ENCODE results near the gene DOCK2.
"Not testable (repeated sequence)": the region's sequence is repeated elsewhere in the genome, so short reads cannot be mapped to it uniquely, and the experiment has no call there.

DOCK2 gene

DNA sequence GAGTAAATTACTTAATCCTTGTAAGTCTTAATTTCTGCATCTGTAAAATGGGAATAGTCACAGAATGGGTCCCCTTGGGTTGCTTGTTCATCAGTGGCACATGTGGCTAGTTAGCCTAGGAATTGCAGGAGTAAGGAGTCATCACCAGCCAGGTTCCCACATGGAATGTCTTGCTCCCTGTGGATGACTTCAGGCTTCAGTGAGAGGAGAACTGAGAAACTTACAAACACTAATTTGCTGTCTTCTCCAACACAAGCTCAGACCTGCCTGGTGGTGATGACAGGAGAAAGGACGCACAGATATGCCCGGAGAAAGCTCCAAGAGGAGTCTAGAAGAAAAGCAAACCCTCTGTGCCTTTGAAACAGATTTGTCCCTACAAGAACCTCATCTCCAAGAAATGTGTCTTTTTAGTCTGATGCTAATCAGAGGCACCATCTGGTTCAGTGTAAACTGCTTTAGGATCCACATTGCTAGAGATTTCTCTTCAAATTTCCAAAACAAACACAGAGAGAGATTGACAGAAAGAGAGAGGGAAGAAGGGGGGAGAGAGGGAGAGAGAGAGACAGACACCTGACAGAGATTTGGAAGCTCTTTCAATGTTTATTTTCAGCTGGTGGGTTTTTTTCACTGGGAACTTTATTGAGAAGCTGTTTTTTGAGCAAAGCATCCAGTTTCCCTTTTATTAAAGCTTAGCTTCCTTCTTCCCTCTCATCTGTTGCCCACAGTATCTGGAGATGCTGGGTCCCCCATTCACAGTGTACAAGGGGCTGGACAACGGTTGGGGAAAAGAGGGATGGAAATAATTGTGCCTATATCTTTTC is 128.3 kb downstream of the DOCK2 start:
- Histone ChIP-seq H3K9me3 (ENCODE audit: control insufficient read depth, insufficient read depth, low read depth, low read length) (no peaks in the 10 kb centered on the region), H3K4me3 (ENCODE audit: low read depth, low read length) (no peak overlapping the region), H3K4me1 (ENCODE audit: control insufficient read depth, insufficient read depth, low read length) (no peaks in the 10 kb centered on the region), H3K36me3 (ENCODE audit: control insufficient read depth in 2 of 2, insufficient read depth in 1 of 2, low read length in 2 of 2) (no peaks in the 10 kb centered on the region), H3K27ac (ENCODE audit: extremely low read depth, low read depth, low read length) (no peak overlapping the region)
- no peak for TF ChIP-seq TCF7L2 (IDR thresholded peaks at IDR 0.05; ENCODE audit: borderline replicate concordance, low read depth, low read length)
- TF ChIP-seq, protein P1, sequence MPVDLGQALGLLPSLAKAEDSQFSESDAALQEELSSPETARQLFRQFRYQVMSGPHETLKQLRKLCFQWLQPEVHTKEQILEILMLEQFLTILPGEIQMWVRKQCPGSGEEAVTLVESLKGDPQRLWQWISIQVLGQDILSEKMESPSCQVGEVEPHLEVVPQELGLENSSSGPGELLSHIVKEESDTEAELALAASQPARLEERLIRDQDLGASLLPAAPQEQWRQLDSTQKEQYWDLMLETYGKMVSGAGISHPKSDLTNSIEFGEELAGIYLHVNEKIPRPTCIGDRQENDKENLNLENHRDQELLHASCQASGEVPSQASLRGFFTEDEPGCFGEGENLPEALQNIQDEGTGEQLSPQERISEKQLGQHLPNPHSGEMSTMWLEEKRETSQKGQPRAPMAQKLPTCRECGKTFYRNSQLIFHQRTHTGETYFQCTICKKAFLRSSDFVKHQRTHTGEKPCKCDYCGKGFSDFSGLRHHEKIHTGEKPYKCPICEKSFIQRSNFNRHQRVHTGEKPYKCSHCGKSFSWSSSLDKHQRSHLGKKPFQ (tag by site-specific recombination; IDR thresholded peaks at IDR 0.05), result no peak
- CTCF ChIA-PET, result no interaction called here
- POLR2A ChIA-PET, result no interaction called here

DNA sequence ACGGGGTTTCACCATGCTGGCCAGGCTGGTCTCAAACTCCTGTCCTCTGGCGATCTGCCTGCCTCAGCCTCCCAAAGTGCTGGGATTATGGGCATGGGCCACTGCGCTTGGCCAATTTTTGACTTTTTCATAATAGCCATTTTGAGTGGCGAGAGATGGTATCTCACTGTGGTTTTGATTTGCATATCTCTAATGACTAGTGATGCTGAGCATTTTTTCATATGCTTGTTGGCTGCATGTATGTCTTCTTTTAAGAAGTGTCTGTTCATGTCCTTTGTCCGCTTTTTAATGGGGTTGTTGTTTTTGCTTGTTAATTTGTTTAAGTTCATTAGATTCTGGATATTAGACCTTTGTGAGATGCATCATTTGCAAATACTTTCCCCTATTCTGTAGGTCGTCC is 129.9 kb downstream of the DOCK2 start:
- H3K27ac ChIP-seq (ENCODE audit: extremely low read depth, low read depth, low read length); H3K9me3 ChIP-seq (ENCODE audit: control insufficient read depth, insufficient read depth, low read depth, low read length); H3K4me1 ChIP-seq (ENCODE audit: control insufficient read depth, insufficient read depth, low read length); H3K4me3 ChIP-seq (ENCODE audit: low read depth, low read length); H3K36me3 ChIP-seq (ENCODE audit: control insufficient read depth in 2 of 2, insufficient read depth in 1 of 2, low read length in 2 of 2); POLR2A ChIA-PET: not testable (repeated sequence)
- CTCF ChIA-PET, result interaction anchor here (1.1 kb wide), 1 partner anchor 213 kb away, joined by 3 read pairs; the partner anchor contains the start of gene INSYN2B

DNA sequence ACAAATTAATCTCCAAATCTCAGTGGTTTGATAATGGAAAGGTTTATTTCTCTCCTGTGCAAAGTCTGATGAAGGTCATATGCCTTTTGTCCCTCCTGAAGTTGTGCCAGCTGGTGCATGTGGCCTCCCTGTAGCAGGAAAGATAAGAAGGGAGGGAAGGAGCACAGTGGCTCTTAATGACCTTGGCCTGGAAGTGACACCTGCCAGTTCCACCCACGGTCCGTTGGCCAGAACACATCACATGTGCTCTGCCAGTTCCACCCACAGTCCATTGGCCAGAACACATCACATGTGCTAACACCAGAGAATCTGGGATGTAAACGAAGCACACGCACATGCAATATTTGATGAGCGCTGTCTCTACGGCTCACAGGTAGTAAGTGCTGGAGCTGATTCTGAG is 130.9 kb downstream of the DOCK2 start:
- ChIA-PET CTCF (interaction anchor here (1.1 kb wide), 1 partner anchor 212 kb away, joined by 3 read pairs; the partner anchor contains the start of gene INSYN2B), POLR2A (no interaction called here)

DNA sequence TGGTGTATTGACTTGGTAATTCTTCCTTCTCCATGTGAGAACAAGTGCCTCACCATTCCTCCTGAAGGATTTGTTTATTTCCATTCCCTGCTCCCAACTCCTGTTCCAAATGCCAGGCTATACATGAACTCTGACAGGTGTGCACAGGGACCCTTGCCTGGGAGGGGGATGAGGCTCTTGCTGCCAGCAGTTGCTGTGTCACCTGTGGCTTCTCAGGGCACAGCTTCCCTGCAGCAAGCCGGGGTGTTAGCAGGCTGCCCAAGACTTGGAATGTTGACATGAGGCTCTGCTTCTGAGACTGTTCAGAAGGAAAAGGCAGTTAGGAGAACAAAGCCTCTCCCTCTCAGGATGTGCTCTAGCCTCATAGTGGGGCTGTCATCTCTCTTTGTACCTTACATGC is 131.3 kb downstream of the DOCK2 start:
- Histone ChIP-seq H3K36me3 (ENCODE audit: control insufficient read depth in 2 of 2, insufficient read depth in 1 of 2, low read length in 2 of 2) (no peaks in the 10 kb centered on the region), H3K4me3 (ENCODE audit: low read depth, low read length) (no peak overlapping the region), H3K9me3 (ENCODE audit: control insufficient read depth, insufficient read depth, low read depth, low read length) (no peaks in the 10 kb centered on the region), H3K4me1 (ENCODE audit: control insufficient read depth, insufficient read depth, low read length) (no peaks in the 10 kb centered on the region), H3K27ac (ENCODE audit: extremely low read depth, low read depth, low read length) (no peak overlapping the region)
- CTCF ChIA-PET, result no interaction called here
- POLR2A ChIA-PET, result no interaction called here
- TF ChIP-seq, protein P2, sequence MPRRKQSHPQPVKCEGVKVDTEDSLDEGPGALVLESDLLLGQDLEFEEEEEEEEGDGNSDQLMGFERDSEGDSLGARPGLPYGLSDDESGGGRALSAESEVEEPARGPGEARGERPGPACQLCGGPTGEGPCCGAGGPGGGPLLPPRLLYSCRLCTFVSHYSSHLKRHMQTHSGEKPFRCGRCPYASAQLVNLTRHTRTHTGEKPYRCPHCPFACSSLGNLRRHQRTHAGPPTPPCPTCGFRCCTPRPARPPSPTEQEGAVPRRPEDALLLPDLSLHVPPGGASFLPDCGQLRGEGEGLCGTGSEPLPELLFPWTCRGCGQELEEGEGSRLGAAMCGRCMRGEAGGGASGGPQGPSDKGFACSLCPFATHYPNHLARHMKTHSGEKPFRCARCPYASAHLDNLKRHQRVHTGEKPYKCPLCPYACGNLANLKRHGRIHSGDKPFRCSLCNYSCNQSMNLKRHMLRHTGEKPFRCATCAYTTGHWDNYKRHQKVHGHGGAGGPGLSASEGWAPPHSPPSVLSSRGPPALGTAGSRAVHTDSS (tag by site-specific recombination; IDR thresholded peaks at IDR 0.05), result no peak
- TF ChIP-seq KLF1 (tag by site-specific recombination; IDR thresholded peaks at IDR 0.05), result no peak
- no peak for TF ChIP-seq ZNF624 (tag by site-specific recombination; IDR thresholded peaks at IDR 0.05)
- TF ChIP-seq, protein P3, sequence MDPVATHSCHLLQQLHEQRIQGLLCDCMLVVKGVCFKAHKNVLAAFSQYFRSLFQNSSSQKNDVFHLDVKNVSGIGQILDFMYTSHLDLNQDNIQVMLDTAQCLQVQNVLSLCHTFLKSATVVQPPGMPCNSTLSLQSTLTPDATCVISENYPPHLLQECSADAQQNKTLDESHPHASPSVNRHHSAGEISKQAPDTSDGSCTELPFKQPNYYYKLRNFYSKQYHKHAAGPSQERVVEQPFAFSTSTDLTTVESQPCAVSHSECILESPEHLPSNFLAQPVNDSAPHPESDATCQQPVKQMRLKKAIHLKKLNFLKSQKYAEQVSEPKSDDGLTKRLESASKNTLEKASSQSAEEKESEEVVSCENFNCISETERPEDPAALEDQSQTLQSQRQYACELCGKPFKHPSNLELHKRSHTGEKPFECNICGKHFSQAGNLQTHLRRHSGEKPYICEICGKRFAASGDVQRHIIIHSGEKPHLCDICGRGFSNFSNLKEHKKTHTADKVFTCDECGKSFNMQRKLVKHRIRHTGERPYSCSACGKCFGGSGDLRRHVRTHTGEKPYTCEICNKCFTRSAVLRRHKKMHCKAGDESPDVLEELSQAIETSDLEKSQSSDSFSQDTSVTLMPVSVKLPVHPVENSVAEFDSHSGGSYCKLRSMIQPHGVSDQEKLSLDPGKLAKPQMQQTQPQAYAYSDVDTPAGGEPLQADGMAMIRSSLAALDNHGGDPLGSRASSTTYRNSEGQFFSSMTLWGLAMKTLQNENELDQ (tag by site-specific recombination; IDR thresholded peaks at IDR 0.05; ENCODE audit: low read depth), result no peak
- no peak for TF ChIP-seq ZNF837 (tag by site-specific recombination; IDR thresholded peaks at IDR 0.05)
- no peak for TF ChIP-seq KLF7 (tag by site-specific recombination; IDR thresholded peaks at IDR 0.05; ENCODE audit: borderline replicate concordance)
- TF ChIP-seq, protein P4, sequence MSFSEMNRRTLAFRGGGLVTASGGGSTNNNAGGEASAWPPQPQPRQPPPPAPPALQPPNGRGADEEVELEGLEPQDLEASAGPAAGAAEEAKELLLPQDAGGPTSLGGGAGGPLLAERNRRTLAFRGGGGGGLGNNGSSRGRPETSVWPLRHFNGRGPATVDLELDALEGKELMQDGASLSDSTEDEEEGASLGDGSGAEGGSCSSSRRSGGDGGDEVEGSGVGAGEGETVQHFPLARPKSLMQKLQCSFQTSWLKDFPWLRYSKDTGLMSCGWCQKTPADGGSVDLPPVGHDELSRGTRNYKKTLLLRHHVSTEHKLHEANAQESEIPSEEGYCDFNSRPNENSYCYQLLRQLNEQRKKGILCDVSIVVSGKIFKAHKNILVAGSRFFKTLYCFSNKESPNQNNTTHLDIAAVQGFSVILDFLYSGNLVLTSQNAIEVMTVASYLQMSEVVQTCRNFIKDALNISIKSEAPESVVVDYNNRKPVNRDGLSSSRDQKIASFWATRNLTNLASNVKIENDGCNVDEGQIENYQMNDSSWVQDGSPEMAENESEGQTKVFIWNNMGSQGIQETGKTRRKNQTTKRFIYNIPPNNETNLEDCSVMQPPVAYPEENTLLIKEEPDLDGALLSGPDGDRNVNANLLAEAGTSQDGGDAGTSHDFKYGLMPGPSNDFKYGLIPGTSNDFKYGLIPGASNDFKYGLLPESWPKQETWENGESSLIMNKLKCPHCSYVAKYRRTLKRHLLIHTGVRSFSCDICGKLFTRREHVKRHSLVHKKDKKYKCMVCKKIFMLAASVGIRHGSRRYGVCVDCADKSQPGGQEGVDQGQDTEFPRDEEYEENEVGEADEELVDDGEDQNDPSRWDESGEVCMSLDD (tag by site-specific recombination; IDR thresholded peaks at IDR 0.05), result no peak
- no peak for TF ChIP-seq ZNF558 (tag by site-specific recombination; IDR thresholded peaks at IDR 0.05)
- no peak for TF ChIP-seq ZNF223 (tag by site-specific recombination; IDR thresholded peaks at IDR 0.05)
- no peak for TF ChIP-seq ZNF843 (tag by site-specific recombination; IDR thresholded peaks at IDR 0.05)
- no peak for TF ChIP-seq ZBTB17 (tag by site-specific recombination; IDR thresholded peaks at IDR 0.05)
- no peak for TF ChIP-seq ZSCAN23 (tag by site-specific recombination; IDR thresholded peaks at IDR 0.05)
- TF ChIP-seq ZNF658 (tag by site-specific recombination; IDR thresholded peaks at IDR 0.05), result no peak
- no peak for TF ChIP-seq ZSCAN16 (tag by site-specific recombination; IDR thresholded peaks at IDR 0.05)
- no peak for TF ChIP-seq RBAK (tag by site-specific recombination; IDR thresholded peaks at IDR 0.05)

More for the DNA sequence above, 130.9 kb downstream of the DOCK2 start:
- Histone ChIP-seq H3K4me1 (ENCODE audit: control insufficient read depth, insufficient read depth, low read length) (no peaks in the 10 kb centered on the region), H3K36me3 (ENCODE audit: control insufficient read depth in 2 of 2, insufficient read depth in 1 of 2, low read length in 2 of 2) (no peaks in the 10 kb centered on the region), H3K9me3 (ENCODE audit: control insufficient read depth, insufficient read depth, low read depth, low read length) (no peaks in the 10 kb centered on the region), H3K27ac (ENCODE audit: extremely low read depth, low read depth, low read length) (no peak overlapping the region), H3K4me3 (ENCODE audit: low read depth, low read length) (no peak overlapping the region)
- no peak for TF ChIP-seq SP2 (tag by site-specific recombination; IDR thresholded peaks at IDR 0.05)
- peak; percentile 19; the same call in 1 of the 2 replicates for TF ChIP-seq ZFHX2 (tag by site-specific recombination; conservative IDR thresholded peaks at IDR 0.05)

All from HEK293 (cell line).